GM04503 (cell line): ENCODE measurements around the gene TET2.

Source experiments
- DNase-seq: peaks from one replicate; pipeline ENCODE4 v3.0.0-alpha.2; 2012; ENCODE audit warnings: low read depth

Gene TET2

DNA sequence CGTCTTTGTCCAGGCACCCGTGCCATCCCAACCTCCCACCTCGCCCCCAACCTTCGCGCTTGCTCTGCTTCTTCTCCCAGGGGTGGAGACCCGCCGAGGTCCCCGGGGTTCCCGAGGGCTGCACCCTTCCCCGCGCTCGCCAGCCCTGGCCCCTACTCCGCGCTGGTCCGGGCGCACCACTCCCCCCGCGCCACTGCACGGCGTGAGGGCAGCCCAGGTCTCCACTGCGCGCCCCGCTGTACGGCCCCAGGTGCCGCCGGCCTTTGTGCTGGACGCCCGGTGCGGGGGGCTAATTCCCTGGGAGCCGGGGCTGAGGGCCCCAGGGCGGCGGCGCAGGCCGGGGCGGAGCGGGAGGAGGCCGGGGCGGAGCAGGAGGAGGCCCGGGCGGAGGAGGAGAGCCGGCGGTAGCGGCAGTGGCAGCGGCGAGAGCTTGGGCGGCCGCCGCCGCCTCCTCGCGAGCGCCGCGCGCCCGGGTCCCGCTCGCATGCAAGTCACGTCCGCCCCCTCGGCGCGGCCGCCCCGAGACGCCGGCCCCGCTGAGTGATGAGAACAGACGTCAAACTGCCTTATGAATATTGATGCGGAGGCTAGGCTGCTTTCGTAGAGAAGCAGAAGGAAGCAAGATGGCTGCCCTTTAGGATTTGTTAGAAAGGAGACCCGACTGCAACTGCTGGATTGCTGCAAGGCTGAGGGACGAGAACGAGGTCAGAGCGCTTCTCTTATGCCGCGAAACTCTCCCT, at the start of gene TET2:
TSS of gene TET2 (plus strand) at position 601 of the 740 bp plus-strand sequence. CDS start 87,067 bp downstream, outside the sequence.
- no peak for DNase-seq

DNA sequence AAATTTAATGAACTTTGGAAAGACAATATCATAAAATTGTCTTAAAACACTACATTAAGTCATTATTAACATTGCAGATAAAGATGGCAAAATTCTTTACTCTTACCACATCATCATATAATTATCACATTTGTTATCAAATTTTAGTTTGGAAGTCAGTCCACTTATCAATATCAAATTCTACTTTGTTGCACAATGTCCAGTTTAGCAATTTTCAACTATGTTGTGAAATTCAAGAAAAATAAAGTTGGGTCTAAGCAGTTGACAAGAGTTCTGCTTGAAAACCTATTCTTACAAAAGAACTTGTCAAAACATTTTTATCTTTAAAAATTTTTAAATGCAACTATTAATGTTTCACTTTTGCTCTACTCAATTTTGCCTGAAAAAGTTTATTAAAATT, 44.7 kb upstream of the TET2 start:
- DNase-seq, result no peak

DNA sequence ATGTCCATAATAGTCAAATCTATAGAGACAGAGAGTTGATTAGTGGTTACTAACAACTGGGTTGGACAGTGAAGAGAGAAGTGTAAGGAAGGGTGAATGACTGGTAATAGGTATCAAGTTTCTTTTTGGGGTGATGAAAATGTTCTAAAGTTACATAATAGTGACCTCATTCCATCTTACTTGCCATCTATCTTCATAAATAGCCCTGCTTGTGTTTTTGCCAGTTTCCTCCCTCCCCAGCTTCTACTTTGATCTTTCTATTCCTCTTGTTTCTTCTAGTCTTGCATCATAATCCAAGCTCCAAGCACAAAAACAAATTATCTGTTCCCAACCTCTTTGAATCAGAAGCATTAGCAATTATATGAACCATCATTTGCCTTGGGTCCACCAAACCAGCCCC, 40.2 kb upstream of the TET2 start:
- DNase-seq, result no peak

GRCh38 chr4:105107095-105107856, 39.4 kb upstream of the TET2 start:
- no peak for DNase-seq

DNA sequence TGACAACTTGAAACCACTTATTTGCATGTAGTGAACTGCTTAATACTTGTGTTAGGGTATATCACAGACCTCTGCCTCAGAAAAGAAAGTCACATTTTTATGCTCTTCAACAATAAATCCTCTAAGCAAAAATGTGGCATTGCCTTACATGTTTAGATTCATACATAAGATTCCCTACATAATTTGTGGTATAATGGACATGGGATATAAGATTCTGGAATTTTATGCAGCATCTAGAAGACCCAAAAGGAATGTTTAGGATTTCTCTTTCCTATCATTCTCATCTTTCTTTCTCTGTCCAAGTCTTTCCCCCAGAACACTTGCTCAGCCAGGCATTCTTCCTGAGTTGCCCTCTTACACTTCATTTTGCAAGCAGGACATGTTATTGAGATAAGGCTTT, 37.7 kb upstream of the TET2 start:
- DNase-seq, result no peak

- no peak for DNase-seq
These were observed 34.4 kb upstream of the TET2 start for GRCh38 chr4:105112274-105112673.

- DNase-seq, result no peak
These were observed 32.9 kb upstream of the TET2 start for GRCh38 chr4:105113800-105114199.

DNA sequence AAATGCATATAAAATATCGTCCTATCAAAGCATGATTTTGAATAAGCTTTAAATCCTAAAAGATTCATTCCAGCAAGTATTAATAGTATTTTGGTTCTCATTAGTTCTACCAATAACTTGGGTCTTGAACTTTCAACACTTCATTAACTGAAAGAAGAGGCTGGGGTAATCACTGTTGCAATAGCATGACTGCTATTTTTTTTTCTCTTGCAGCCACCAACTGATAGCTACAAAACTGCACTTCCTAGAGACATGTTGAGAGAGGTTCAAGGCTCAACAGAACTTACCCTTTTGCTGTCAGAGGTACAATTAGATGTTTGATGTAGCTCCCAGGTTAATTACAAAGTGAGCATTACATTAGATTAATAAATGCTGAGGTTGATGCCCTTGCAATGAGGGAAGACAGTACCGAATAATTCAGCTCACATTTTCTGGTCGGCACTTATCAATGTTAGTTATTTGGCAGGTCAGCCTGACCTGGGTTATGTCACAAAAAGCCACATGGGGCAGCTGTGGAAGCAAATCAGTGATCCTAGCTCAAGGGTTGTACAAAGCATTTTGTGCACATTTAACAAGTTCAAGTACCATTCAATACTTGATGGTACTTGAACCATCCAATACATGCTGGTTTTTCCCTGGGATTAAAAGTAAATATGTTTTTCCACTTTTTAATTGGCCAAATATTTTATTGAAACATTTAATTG, 29.9 kb upstream of the TET2 start:
- DNase-seq, result no peak

GRCh38 chr4:105119356-105119755, 27.3 kb upstream of the TET2 start:
- no peak for DNase-seq

DNA sequence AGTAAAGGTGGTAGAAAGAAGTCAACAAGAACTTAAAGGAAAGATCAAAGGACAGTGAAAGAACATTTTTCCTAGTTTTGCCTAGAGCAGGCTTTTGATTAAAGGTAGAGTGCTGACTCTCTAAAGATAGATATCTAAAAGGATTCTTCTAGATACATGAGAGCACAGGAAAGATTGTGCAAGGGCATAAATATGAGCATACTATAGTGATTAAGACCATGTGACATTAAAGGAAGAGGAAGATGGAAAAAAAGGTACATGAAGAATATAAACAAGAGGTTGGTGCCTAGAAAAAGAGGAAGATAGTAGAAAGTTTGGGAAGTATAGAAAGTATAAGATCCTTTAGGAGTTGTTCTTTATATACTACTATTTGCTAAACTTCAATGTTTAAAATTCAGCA, 26.1 kb upstream of the TET2 start:
- DNase-seq, result no peak

- no peak for DNase-seq
These were observed 24.3 kb upstream of the TET2 start for GRCh38 chr4:105122350-105122749.

DNA sequence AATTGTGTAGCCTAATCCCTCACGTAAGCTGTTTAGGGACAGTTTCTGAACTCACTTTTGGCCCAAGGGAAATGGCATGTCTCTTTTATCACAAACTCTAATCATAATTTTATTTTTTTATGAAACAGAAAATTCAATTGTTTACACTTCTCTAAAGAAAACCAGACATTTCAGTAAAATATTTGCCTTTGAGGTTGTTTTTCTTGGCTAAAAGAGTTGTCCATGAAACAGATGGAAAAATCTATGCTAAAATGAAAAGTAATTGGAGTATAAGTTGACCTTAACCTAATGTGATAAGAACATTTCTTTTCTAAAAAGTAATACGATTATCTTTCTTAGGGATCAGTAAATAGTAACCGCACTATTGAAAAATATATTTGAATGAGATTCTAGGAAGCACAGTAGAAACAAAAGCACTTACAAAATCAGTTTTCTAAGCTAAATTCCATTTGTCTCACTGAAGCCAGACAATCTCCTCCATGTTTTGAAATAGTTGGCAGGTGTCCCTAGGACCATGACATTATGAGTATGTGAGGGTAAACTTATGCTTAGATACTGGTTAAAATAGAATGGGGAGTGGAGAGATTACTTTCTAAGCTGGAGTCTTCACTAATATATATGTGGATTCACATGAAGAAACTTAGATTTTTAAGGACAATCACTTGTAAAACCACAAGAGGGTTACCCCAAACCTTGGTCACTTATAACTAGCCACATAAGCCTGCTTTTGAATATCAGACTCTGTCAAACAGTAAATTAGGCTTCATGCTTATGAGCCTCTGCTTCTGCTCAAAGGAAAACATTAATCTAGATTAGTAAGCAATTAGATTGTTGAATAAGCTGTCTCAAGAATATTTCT, 20.1 kb upstream of the TET2 start:
- DNase-seq, result no peak

DNA sequence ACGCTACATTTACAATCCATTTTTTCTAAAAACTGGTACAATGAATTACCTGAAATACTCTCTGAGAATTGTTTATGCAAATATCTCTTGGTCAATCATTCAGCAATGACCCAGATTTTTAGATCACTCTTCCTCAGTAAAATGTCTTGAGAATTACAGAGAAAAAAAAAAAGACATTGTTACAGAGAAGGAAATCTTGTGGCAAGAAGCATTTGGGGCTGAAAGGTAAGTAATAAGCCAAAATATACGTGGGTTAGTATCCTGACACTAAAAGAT, 19.6 kb upstream of the TET2 start:
- DNase-seq, result no peak

- DNase-seq, result no peak
These were observed 18.5 kb upstream of the TET2 start for GRCh38 chr4:105128208-105128607.

DNA sequence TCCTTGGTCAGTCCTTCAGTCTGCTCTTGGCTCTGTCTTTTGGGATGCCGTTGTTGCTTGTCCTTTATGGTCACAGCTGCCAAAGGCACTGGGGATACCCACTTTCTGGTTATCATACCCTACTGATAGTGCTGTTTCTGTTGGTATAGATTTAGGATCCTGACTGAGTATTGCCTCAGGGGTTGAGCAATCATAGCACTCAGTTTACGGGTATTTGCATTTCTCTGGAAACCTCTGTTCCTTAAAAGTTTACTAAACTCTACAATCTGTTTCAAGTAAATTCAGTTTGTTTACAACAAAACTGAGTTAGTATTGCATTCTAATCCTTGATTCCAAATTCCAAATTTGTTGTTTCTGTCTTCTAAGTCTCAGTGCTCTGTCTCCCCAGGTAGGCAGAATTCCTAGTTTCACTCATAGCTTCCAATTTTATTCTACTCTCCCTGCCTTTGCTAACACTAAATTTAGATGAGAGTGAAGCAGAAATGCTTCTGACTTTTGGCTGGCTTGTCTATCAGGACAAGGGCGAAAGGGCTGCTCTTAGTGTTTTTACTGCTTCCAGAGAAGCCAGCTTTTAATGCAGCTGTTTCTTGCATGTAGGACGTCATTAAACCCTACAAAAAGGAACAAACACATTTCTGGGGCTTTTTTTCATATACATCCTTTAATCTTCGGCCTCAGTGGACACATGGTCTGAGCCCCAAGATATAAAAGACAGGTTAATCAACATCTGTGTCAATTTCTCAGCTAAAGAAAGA, 17.2 kb upstream of the TET2 start:
- DNase-seq, result no peak

GRCh38 chr4:105130945-105131344, 15.7 kb upstream of the TET2 start:
- DNase-seq, result no peak

DNA sequence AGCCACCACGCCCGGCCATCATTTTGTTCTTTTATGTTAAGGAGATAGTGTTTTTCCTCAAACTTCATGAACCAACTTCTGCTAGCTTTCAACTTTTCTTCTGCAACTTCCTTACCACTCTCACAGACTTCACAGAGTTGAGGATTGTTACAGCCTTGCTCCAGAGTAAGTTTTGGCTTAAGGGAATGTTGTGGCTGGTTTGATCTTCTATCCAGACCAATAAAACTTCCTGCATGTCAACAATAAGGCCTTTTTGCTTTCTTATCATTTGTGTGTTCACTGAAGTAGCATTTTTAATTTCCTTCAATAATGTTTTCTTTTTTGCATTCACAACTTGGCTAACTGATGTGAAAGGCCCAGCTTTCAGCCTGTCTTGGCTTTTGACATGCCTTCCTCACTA, 12.7 kb upstream of the TET2 start:
- no peak for DNase-seq

- DNase-seq, result no peak
These were observed 10.9 kb upstream of the TET2 start for GRCh38 chr4:105135785-105136184.

DNA sequence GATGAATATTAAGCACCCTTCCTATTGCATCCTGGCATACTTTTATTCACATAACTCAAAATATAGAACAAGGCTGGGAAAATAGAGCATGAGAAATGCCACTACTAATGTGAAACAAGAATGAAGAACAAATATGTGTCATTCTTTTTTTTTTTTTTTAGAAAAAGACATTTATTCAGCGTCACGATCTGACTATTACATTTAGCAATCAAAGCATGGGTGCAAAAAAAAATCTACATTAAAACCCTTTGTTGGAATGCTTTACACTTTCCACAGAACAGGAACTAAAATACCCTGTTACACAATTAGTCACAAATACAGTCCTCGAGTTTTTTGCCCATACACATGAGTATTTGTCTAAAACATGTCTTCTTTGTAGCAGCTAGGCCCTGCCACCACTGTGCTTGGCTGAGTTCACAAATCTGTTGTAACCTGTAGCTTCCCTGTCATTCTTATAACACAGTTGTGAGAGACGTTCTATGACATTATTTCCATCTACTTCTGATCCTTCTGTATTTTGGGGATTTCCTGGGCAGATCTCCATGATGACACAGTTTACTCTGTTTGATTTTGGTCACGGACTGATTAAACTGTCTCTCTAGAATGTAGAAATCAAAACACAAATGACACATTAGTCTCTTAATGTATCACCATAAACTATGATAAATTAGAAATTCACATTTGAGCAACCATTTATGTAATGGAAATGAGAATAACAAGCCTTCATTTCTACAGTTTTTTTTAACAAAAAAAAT, 9.4 kb upstream of the TET2 start:
- DNase-seq, result no peak

- DNase-seq, result no peak
These were observed 7.0 kb upstream of the TET2 start for GRCh38 chr4:105139646-105140045.
